ENCODE measurements around the gene UBTD2.
A peak's percentile ranks its signal among the peaks of the same experiment; 100 is the strongest.
"Not testable (repeated sequence)": the region's sequence is repeated elsewhere in the genome, so short reads cannot be mapped to it uniquely, and the experiment has no call there.

Gene UBTD2

GRCh38 chr5:172293054-172293744 lies 9.6 kb upstream of the UBTD2 start:
- peak in 48 of 56 donors; percentile 9 to 79 (median 34) for DNase-seq

GRCh38 chr5:172291837-172292236 lies 8.3 kb upstream of the UBTD2 start:
- DNase-seq: not testable (repeated sequence)

- DNase-seq: no peak
Measured at GRCh38 chr5:172288465-172288864, 4.9 kb upstream of the UBTD2 start.

GRCh38 chr5:172287140-172287539 lies 3.6 kb upstream of the UBTD2 start:
- DNase-seq: not testable (repeated sequence)

GRCh38 chr5:172285226-172286143 lies 1.9 kb upstream of the UBTD2 start:
- DNase-seq: no peak

GRCh38 chr5:172284611-172284980 lies 1.0 kb upstream of the UBTD2 start:
- peak in 1 of 56 donors; percentile 39 for DNase-seq

- peak; percentile 14 to 89 (median 74) for DNase-seq
Measured at GRCh38 chr5:172283862-172284610, 472 bp upstream of the UBTD2 start.

GRCh38 chr5:172282272-172283019 lies 1.1 kb downstream of the UBTD2 start:
- DNase-seq: no peak

GRCh38 chr5:172281346-172281745 lies 2.2 kb downstream of the UBTD2 start:
- DNase-seq: no peak

GRCh38 chr5:172280929-172281328 lies 2.6 kb downstream of the UBTD2 start:
- peak in 1 of 56 donors; percentile 4 for DNase-seq

GRCh38 chr5:172280317-172280716 lies 3.2 kb downstream of the UBTD2 start:
- DNase-seq: no peak

- DNase-seq: no peak
Measured at GRCh38 chr5:172278356-172278755, 5.2 kb downstream of the UBTD2 start.

GRCh38 chr5:172276214-172276613 lies 7.3 kb downstream of the UBTD2 start:
- no peak for DNase-seq

- no peak for DNase-seq
Measured at GRCh38 chr5:172274951-172275753, 8.4 kb downstream of the UBTD2 start.

GRCh38 chr5:172267943-172268342 lies 15.6 kb downstream of the UBTD2 start:
- no peak for DNase-seq

GRCh38 chr5:172266676-172267092 lies 16.9 kb downstream of the UBTD2 start:
- DNase-seq: no peak

- DNase-seq: no peak
Measured at GRCh38 chr5:172266071-172266675, 17.4 kb downstream of the UBTD2 start.

GRCh38 chr5:172264815-172265395 lies 18.7 kb downstream of the UBTD2 start:
- no peak for DNase-seq

- no peak for DNase-seq
Measured at GRCh38 chr5:172255444-172255843, 28.1 kb downstream of the UBTD2 start.
